GM19099 (cell line): Measurements from ENCODE around the gene CDKL4.

Experiments used
- POLR2A ChIP-seq: IDR thresholded peaks from 3 replicates; pipeline ENCODE4 v1.6.1; 2011; ENCODE audit warnings: low read depth; ENCODE audit not compliant: insufficient read length; ENCODE audit errors: extremely low read depth

Gene CDKL4

DNA sequence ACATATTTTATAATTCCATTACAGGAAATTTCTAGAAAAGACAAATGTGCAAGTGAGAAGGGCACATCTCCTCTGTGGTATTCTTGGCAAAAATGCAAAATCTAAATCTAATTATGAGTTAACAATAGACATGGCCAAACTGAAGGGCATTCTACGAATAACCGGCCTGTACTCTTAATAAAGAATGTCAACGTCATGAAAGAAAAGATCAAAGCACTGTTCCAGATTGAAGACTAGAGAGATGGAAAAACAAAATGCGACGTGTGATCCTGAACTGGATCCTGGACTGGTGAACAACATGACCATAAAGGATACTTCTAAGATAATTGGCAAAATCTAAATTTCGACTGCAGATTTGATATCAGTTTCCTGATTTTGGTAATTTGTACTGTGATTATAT is 3.0 kb downstream of the CDKL4 start:
- TF ChIP-seq POLR2A, result no peak

GRCh38 chr2:39234754-39235153 is 9.0 kb downstream of the CDKL4 start:
- TF ChIP-seq POLR2A, result no peak

GRCh38 chr2:39232141-39232540 is 11.6 kb downstream of the CDKL4 start:
- no peak for TF ChIP-seq POLR2A

DNA sequence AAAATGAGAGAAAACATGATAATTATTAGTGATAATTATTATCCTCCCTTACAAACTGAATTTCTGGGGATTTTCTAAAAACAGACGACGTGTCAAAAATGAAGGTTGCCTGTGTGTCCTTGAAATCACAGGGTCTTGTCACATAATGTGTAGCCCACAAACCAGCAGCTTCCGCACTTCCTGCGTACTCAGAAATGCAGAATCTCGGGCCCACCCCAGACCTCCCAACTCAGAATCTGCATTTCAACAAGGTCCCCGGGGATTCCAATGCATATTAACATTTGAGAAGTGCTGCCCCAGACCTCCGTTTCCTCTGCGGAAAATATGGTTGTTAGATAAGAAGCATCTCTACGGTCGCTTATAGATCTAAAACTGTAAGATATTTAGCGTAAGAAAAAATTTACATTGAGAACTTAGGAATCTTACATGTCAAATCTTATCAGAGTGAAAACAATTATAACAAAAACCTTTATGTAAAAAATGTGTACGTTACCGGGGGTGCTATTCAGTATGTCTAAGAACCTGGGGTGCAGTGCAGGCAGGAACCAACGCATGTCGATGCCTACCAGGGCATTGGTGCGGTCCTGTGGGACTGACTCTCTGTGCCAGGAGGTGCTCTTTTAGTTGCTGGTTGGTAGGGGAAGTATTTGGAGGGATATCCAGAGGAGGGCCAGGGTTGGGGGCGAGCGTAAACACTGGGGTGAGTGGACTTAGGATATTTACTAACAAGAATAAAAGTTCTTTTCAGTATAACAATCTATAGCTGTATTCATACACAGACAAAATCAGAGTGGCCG is 15.2 kb downstream of the CDKL4 start:
- no peak for TF ChIP-seq POLR2A

- no peak for TF ChIP-seq POLR2A
Observed at GRCh38 chr2:39227628-39228412, 15.9 kb downstream of the CDKL4 start.

GRCh38 chr2:39225567-39225966 is 18.2 kb downstream of the CDKL4 start:
- no peak for TF ChIP-seq POLR2A

GRCh38 chr2:39223909-39224308 is 19.9 kb downstream of the CDKL4 start:
- TF ChIP-seq POLR2A, result no peak

- no peak for TF ChIP-seq POLR2A
Observed at GRCh38 chr2:39221459-39221858, 22.3 kb downstream of the CDKL4 start.

GRCh38 chr2:39220136-39220535 is 23.6 kb downstream of the CDKL4 start:
- TF ChIP-seq POLR2A, result no peak

GRCh38 chr2:39218391-39218790 is 25.4 kb downstream of the CDKL4 start:
- TF ChIP-seq POLR2A, result no peak

GRCh38 chr2:39217192-39217550 is 26.6 kb downstream of the CDKL4 start:
- no peak for TF ChIP-seq POLR2A

DNA sequence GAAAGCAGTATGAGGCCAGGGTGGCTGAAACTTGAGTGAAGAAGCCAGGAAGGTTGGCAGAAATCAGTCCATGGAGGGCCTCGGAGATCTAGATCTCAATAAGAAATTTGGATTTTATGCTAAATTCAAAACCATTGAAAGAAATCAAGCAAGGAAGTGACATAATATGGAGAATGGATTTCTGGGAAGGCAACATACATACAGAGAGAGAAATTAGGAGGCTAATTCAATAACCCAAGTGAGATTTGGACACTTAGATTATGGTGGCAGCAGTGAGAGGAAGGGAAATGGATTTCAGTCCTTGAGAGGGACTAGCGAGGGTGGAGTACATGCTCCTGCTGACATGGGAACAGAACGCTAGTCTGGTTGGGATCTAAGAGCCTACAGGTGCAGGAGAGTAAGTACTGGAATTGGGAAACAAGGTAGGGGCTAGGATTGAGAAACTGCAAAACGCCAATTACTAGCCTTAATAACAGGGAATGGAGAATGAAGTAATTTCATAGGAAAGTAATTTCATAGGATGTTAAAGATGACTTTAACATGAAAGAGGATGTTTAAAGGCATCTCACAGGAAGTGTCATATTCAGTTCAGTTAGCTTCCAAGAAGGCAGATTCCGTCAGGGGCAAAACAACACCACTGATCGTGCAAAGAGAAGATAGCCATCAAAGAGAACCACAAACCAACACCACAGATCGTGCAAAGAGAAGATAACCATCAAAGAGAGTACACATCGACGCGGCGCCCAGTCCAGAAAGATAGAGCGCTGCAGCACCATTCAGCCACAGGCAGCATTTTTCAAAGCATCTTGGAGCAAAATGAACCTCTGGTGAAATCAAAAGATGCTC is 27.2 kb downstream of the CDKL4 start:
- no peak for TF ChIP-seq POLR2A

DNA sequence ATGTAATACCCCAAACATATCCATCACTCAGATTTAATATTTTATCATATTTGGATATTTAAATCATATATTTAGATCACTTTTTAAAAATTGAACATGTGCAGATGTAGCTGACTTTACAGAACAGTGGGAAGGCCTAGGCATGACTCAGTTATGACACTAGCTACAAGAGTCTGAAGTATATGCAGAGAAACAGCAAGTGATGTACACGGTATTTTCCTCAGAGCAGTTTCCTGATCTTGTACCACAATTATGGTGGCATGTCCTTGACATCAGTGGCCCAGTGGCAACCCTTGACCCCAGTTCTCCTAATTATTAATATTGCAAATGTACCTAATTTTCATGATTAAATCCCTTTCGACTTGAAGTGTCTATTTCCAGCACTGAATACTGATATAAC is 28.2 kb downstream of the CDKL4 start:
- no peak for TF ChIP-seq POLR2A

GRCh38 chr2:39213015-39213414 is 30.8 kb downstream of the CDKL4 start:
- TF ChIP-seq POLR2A, result no peak

DNA sequence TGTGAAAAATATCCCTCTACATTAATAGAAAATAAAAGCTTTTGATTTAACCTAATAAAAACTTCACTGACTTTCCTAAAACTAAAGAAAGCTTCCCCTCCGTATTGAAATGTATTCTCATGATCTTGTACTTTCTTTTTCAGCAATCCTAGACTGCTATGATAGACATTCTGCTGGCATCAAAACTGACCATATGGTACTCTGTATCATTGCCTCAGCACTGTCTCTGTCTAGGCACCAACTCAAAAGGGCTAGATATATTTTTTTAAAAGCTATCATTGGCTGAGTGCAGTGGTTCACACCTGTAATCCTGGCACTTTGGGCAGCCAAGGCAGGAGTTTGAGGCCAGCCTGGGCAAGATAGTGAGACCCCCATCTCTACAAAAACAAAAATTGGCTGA is 32.9 kb downstream of the CDKL4 start:
- no peak for TF ChIP-seq POLR2A
